OCI-LY3 (cell line): ENCODE data around the gene MFAP5.

Source experiments
- H2AFZ ChIP-seq: fragments of 200-600, 300-600 bp; shearing (Covaris generic); 2 replicates; pipeline ENCODE4 v1.6.0; 2014; ENCODE audit warnings: antibody characterized with exemption, low read depth, low read length
- H3K27ac ChIP-seq: fragments of 200-600, 300-600 bp; sonication (generic); 2 replicates; pipeline ENCODE4 v1.5.1; 2014; ENCODE audit warnings: mild to moderate bottlenecking, low read length, moderate library complexity, mixed read lengths
- H3K27me3 ChIP-seq: fragments of 200-600, 300-600 bp; sonication (generic); 2 replicates; pipeline ENCODE4 v1.6.1; 2014; ENCODE audit warnings: low read depth, low read length, mixed read lengths
- H3K36me3 ChIP-seq: fragments of 200-600, 300-600 bp; sonication (generic); replicated peaks from 2 replicates; pipeline ENCODE3; 2014; ENCODE audit warnings: low read depth, low read length, mixed read lengths
- H3K4me1 ChIP-seq: fragments of 300-600, 200-600 bp; sonication (generic); 2 replicates; pipeline ENCODE4 v1.6.1; 2014; ENCODE audit warnings: low read length, mixed read lengths
- H3K4me2 ChIP-seq: fragments of 200-600, 300-600 bp; sonication (generic); 2 replicates; pipeline ENCODE4 v1.6.1; 2014; ENCODE audit warnings: low read length, mixed read lengths
- H3K4me3 ChIP-seq: fragments of 300-600, 200-600 bp; sonication (generic); 2 replicates; pipeline ENCODE4 v1.5.1; 2014; ENCODE audit warnings: antibody characterized with exemption, mild to moderate bottlenecking, low read length, moderate library complexity
- H3K79me2 ChIP-seq: fragments of 300-600, 200-600 bp; shearing (Covaris generic); 2 replicates; pipeline ENCODE4 v1.6.1; 2014; ENCODE audit warnings: mild to moderate bottlenecking, low read length, mixed read lengths
- H3K9ac ChIP-seq: fragments of 300-600, 200-600 bp; shearing (Covaris generic); 2 replicates; pipeline ENCODE4 v1.6.0; 2014; ENCODE audit warnings: mild to moderate bottlenecking, low read length, moderate library complexity
- H3K9me3 ChIP-seq: fragments of 200-600, 300-600 bp; shearing (Covaris generic); 2 replicates; pipeline ENCODE4 v1.6.1; 2014; ENCODE audit warnings: low read length, mixed read lengths; ENCODE audit not compliant: insufficient read depth
- H4K20me1 ChIP-seq: fragments of 200-600, 300-600 bp; sonication (generic); 2 replicates; pipeline ENCODE4 v1.6.1; 2016; ENCODE audit warnings: low read length, mixed read lengths; ENCODE audit not compliant: insufficient read depth
- EZH2phosphoT487 ChIP-seq: fragments of 200-600 bp; shearing (Covaris generic); IDR thresholded peaks from 2 replicates; pipeline ENCODE4 v1.6.1; 2018; ENCODE audit warnings: antibody characterized with exemption, mixed run types, low read depth
- TF ChIP-seq, protein P1 (sequence below): fragments of 200-600, 300-600 bp; sonication (generic); IDR thresholded peaks from 2 replicates; pipeline ENCODE4 v1.5.1; 2014; ENCODE audit warnings: antibody characterized with exemption, low read length, low read depth

Gene MFAP5

DNA sequence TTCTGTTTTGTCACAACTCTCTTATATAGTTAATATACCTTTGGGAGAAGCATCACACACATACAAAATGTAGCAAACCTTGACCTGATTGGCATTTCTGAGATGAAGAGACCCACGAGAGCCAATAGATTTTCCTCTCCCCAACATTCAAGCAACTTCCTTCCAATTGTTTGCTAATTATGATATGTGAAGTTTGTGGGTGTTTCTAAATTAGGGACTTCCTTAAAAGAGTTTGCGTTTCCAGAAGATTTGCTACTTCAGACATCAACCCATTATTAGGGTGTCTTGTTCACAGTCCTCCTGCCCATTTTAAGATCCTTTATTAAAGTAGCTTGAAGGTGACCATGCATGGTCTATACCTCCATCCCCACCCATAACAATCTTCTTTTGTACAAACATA lies 59.3 kb downstream of the MFAP5 start:
- H4K20me1 ChIP-seq: peaks cover 48% of the 10 kb centered on the region
- H3K79me2 ChIP-seq: peaks cover 25% of the 10 kb centered on the region
- H3K27ac ChIP-seq: no peak overlapping the region; the same call in 1 of the 2 replicates
- H3K36me3 ChIP-seq: peaks cover 57% of the 10 kb centered on the region
- no peak overlapping the region for H3K9ac ChIP-seq
- H3K4me3 ChIP-seq: no peak overlapping the region
- no peaks in the 10 kb centered on the region for H3K27me3 ChIP-seq
- no peaks in the 10 kb centered on the region for H3K9me3 ChIP-seq
- H3K4me1 ChIP-seq: peaks cover 47% of the 10 kb centered on the region
- H2AFZ ChIP-seq: no peak overlapping the region
- TF ChIP-seq, protein P1, sequence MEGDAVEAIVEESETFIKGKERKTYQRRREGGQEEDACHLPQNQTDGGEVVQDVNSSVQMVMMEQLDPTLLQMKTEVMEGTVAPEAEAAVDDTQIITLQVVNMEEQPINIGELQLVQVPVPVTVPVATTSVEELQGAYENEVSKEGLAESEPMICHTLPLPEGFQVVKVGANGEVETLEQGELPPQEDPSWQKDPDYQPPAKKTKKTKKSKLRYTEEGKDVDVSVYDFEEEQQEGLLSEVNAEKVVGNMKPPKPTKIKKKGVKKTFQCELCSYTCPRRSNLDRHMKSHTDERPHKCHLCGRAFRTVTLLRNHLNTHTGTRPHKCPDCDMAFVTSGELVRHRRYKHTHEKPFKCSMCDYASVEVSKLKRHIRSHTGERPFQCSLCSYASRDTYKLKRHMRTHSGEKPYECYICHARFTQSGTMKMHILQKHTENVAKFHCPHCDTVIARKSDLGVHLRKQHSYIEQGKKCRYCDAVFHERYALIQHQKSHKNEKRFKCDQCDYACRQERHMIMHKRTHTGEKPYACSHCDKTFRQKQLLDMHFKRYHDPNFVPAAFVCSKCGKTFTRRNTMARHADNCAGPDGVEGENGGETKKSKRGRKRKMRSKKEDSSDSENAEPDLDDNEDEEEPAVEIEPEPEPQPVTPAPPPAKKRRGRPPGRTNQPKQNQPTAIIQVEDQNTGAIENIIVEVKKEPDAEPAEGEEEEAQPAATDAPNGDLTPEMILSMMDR: no peak
- no peak for TF ChIP-seq EZH2phosphoT487
- H3K4me2 ChIP-seq: no peak overlapping the region

- Histone ChIP-seq H4K20me1 (no peaks in the 10 kb centered on the region), H3K4me3 (no peak overlapping the region), H2AFZ (no peak overlapping the region), H3K9me3 (no peaks in the 10 kb centered on the region), H3K4me2 (no peak overlapping the region), H3K9ac (no peak overlapping the region), H3K36me3 (peaks cover 6% of the 10 kb centered on the region), H3K79me2 (no peaks in the 10 kb centered on the region), H3K27ac (no peak overlapping the region), H3K27me3 (no peaks in the 10 kb centered on the region), H3K4me1 (peaks cover 15% of the 10 kb centered on the region)
- TF ChIP-seq, protein P1: no peak
- no peak for TF ChIP-seq EZH2phosphoT487
Measured at GRCh38 chr12:8596561-8596960, 66.1 kb downstream of the MFAP5 start.
